Measurements from ENCODE around the gene UBE2K.
"Not testable (repeated sequence)": the region's sequence is repeated elsewhere in the genome, so short reads cannot be mapped to it uniquely, and the experiment has no call there.

UBE2K gene

GRCh38 chr4:39785083-39785482, 87.1 kb downstream of the UBE2K start:
- no peak overlapping the region for H3K4me3 Mint-ChIP-seq
- no peaks in the 10 kb centered on the region for H3K27me3 Mint-ChIP-seq
- no peak overlapping the region for H3K27ac Mint-ChIP-seq
- peaks cover 4% of the 10 kb centered on the region for H3K36me3 Mint-ChIP-seq
- H3K9me3 Mint-ChIP-seq (ENCODE audit: low read depth) = no peaks in the 10 kb centered on the region
- H3K4me1 Mint-ChIP-seq (ENCODE audit: low read depth) = no peaks in the 10 kb centered on the region

DNA sequence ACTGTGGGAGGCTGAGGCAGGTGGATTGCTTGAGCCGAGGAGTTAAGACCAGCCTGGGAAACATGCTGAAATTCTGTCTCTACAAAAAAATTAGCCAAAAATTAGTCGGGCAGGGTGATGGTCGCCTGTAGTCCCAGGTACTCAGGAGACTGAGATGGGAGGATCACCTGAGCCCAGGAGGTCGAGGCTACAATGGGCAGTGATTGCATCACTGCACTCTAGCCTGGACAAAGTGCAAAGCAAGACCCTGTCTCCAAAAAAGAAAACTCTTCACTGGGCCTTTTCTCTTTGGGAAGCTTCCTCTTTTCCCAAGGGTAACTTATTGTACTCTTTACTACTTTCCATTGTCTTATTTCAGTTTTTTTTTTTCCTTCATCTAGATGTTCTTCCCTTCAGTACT, 88.9 kb downstream of the UBE2K start:
- Mint-ChIP-seq H3K4me1 (ENCODE audit: low read depth) (no peaks in the 10 kb centered on the region), H3K4me3 (no peak overlapping the region), H3K9me3 (ENCODE audit: low read depth) (no peaks in the 10 kb centered on the region), H3K27ac (no peak overlapping the region), H3K36me3 (peaks cover 4% of the 10 kb centered on the region), H3K27me3 (no peaks in the 10 kb centered on the region)

- peaks cover 2% of the 10 kb centered on the region for H3K36me3 Mint-ChIP-seq
- no peak overlapping the region for H3K27ac Mint-ChIP-seq
Measured at GRCh38 chr4:39792128-39792527, 94.2 kb downstream of the UBE2K start.

GRCh38 chr4:39792529-39792928, 94.6 kb downstream of the UBE2K start:
- no peak overlapping the region for H3K27ac Mint-ChIP-seq
- no peaks in the 10 kb centered on the region for H3K27me3 Mint-ChIP-seq
- peaks cover 2% of the 10 kb centered on the region for H3K36me3 Mint-ChIP-seq
- no peaks in the 10 kb centered on the region for H3K4me1 Mint-ChIP-seq (ENCODE audit: low read depth)
- H3K9me3 Mint-ChIP-seq (ENCODE audit: low read depth) = no peaks in the 10 kb centered on the region
- H3K4me3 Mint-ChIP-seq = no peak overlapping the region

More at GRCh38 chr4:39792128-39792527, 94.2 kb downstream of the UBE2K start:
- H3K9me3 Mint-ChIP-seq (ENCODE audit: low read depth) = no peaks in the 10 kb centered on the region
- H3K27me3 Mint-ChIP-seq = no peaks in the 10 kb centered on the region
- H3K4me1 Mint-ChIP-seq (ENCODE audit: low read depth) = no peaks in the 10 kb centered on the region
- no peak overlapping the region for H3K4me3 Mint-ChIP-seq

GRCh38 chr4:39792976-39793375, 95.0 kb downstream of the UBE2K start:
- H3K4me3 Mint-ChIP-seq; H3K27ac Mint-ChIP-seq; H3K36me3 Mint-ChIP-seq; H3K4me1 Mint-ChIP-seq (ENCODE audit: low read depth); H3K9me3 Mint-ChIP-seq (ENCODE audit: low read depth); H3K27me3 Mint-ChIP-seq: not testable (repeated sequence)

DNA sequence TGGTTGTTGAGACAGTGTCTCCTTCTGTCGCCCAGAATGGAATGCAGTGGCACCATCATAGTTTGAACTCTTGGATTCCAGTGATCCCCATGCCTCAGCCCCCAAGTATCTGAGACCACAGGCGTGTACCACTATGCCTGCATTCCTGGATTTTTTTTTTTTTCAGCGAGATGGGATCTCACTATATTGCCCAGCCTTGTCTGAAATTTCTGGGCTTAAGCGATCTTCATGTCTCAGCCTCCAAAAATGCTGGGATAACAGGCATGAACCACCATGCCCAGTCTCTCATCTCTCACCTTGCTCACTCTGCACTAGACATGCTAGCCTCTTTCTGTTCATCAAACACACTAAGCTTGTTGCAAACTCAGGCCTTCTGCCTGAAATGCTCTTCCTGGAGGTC, 104.1 kb downstream of the UBE2K start:
- Mint-ChIP-seq H3K4me3 (no peak overlapping the region), H3K4me1 (ENCODE audit: low read depth) (no peaks in the 10 kb centered on the region), H3K27me3 (no peaks in the 10 kb centered on the region), H3K27ac (no peak overlapping the region), H3K9me3 (ENCODE audit: low read depth) (no peaks in the 10 kb centered on the region), H3K36me3 (peaks cover 4% of the 10 kb centered on the region)

DNA sequence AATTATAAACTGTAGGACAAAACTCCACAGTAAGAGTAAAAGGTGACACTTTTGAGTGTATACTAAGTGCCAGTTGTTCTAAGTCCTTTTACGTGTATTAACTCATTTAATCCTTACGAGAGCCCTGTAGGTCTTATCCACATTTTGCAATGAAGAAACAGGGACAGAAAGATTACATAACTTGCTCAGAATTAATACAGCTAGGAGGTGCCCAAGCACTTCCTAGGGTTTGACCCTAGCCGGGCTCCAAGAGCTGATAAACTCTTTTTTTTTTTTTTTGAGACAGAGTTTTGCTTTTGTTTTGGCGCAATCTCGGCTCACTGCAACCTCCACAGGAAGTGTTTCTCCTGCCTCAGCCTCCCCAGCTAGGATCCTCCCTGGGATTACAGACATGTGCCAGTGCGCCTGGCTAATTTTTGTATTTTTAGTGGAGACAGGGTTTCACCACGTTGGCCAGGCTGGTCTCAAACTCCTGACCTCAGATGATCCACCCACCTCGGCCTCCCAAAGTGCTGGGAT, 110.4 kb downstream of the UBE2K start:
- Mint-ChIP-seq H3K27ac (no peak overlapping the region), H3K27me3 (no peaks in the 10 kb centered on the region), H3K36me3 (peaks cover 2% of the 10 kb centered on the region), H3K9me3 (ENCODE audit: low read depth) (no peaks in the 10 kb centered on the region), H3K4me3 (no peak overlapping the region), H3K4me1 (ENCODE audit: low read depth) (peaks cover 2% of the 10 kb centered on the region)

DNA sequence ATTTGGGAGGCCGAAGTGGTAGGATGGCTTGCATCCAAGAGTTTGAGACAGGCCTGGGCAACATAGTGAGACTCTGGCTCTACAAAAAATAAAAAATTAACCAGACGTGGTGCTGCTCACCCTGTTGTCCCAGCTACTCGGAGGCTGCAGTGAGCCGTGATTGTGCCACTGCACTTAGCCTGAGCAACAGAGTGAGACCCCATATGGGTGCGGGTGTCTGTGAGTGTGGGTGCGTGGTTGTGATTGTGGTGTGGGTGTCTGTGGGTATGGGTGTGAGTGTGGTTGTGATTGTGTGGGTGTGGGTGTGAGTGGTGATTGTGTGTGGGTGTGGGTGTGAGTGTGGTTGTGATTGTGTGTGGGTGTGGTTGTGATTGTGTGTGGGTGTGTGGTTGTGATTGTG, 114.6 kb downstream of the UBE2K start:
- Mint-ChIP-seq H3K9me3 (ENCODE audit: low read depth) (no peaks in the 10 kb centered on the region), H3K27ac (peak overlapping the region; percentile 88), H3K4me1 (ENCODE audit: low read depth) (peaks cover 2% of the 10 kb centered on the region), H3K36me3 (peaks cover 2% of the 10 kb centered on the region), H3K4me3 (peak overlapping the region; percentile 67), H3K27me3 (no peaks in the 10 kb centered on the region)

GRCh38 chr4:39813033-39813432, 115.1 kb downstream of the UBE2K start:
- not testable (repeated sequence) for H3K27me3 Mint-ChIP-seq; H3K9me3 Mint-ChIP-seq (ENCODE audit: low read depth); H3K4me3 Mint-ChIP-seq; H3K4me1 Mint-ChIP-seq (ENCODE audit: low read depth); H3K36me3 Mint-ChIP-seq; H3K27ac Mint-ChIP-seq

GRCh38 chr4:39813761-39814160, 115.8 kb downstream of the UBE2K start:
- not testable (repeated sequence) for H3K36me3 Mint-ChIP-seq; H3K4me3 Mint-ChIP-seq; H3K27me3 Mint-ChIP-seq; H3K9me3 Mint-ChIP-seq (ENCODE audit: low read depth); H3K4me1 Mint-ChIP-seq (ENCODE audit: low read depth)
- H3K27ac Mint-ChIP-seq = peak overlapping the region; percentile 34

DNA sequence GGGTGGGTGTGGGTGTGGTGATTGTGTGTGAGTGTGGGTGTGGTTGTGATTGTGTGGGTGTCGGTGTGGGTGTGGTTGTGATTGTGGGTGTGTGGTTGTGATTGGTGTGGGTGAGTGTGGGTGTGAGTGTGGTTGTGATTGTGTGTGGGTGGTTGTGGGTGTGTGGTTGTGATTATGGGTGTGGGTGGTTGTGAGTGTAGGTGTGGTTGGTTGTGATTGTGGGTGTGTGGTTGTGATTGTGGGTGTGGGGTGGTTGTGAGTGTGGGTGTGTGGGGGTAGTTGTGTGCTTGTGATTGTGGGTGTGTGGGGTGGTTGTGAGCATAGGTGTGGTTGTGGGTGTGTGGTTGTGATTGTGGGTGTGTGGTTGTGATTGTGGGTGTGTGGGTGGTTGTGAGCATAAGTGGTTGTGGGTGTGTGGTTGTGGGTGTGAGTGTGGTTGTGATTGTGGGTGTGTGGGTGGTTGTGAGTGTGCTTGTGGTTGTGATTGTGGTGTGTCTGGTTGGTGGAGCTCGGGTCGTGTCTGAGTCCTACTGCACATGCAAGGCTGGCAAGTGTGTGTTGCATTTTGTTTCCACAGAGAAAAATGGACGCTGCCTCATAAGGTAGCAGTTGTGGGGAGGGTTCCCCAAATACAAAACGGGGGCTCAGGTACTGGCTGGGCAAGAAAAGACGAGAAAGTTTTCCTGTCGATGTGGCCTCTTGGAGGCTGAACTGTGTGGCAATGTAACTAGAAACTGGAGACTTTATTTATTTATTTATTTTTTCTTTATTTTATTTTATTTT, 116.7 kb downstream of the UBE2K start:
- no peak overlapping the region for H3K4me3 Mint-ChIP-seq
- peaks cover 2% of the 10 kb centered on the region for H3K36me3 Mint-ChIP-seq
- H3K27me3 Mint-ChIP-seq = no peaks in the 10 kb centered on the region

DNA sequence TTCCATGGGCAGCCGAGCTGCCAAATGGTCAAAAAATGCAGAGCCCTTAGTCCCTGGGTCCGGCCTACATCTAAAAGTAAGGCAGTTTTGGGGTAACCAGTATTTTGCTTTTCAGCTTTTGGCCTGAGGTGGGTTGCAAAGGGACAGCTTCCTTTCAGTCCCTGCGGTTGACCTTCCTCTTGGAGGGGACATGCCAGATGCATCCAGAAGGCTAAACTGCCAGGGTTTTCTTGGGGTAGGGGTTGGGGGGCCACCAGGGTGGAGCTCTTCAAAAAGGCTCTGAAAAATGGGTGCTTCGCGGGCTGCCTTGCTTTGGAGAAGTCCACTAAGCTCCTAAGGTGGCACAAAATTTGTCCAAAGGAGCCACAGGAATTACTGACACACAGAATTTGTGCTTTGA, 120.7 kb downstream of the UBE2K start:
- Mint-ChIP-seq H3K4me1 (ENCODE audit: low read depth) (no peaks in the 10 kb centered on the region), H3K4me3 (no peak overlapping the region), H3K9me3 (ENCODE audit: low read depth) (no peaks in the 10 kb centered on the region), H3K27me3 (no peaks in the 10 kb centered on the region), H3K27ac (no peak overlapping the region), H3K36me3 (no peaks in the 10 kb centered on the region)

More for the DNA sequence above, 116.7 kb downstream of the UBE2K start:
- H3K9me3 Mint-ChIP-seq (ENCODE audit: low read depth) = no peaks in the 10 kb centered on the region
- H3K4me1 Mint-ChIP-seq (ENCODE audit: low read depth) = peaks cover 2% of the 10 kb centered on the region
- peak overlapping the region; percentile 28 for H3K27ac Mint-ChIP-seq

GRCh38 chr4:39820186-39820585, 122.2 kb downstream of the UBE2K start:
- Mint-ChIP-seq H3K9me3 (ENCODE audit: low read depth) (no peaks in the 10 kb centered on the region), H3K36me3 (peaks cover 5% of the 10 kb centered on the region), H3K27ac (peak overlapping the region; percentile 37), H3K4me3 (no peak overlapping the region), H3K4me1 (ENCODE audit: low read depth) (no peaks in the 10 kb centered on the region), H3K27me3 (no peaks in the 10 kb centered on the region)

GRCh38 chr4:39821951-39822350, 124.0 kb downstream of the UBE2K start:
- Mint-ChIP-seq H3K9me3 (ENCODE audit: low read depth) (no peaks in the 10 kb centered on the region), H3K4me3 (no peak overlapping the region), H3K4me1 (ENCODE audit: low read depth) (no peaks in the 10 kb centered on the region), H3K27ac (no peak overlapping the region), H3K27me3 (no peaks in the 10 kb centered on the region), H3K36me3 (peaks cover 5% of the 10 kb centered on the region)

DNA sequence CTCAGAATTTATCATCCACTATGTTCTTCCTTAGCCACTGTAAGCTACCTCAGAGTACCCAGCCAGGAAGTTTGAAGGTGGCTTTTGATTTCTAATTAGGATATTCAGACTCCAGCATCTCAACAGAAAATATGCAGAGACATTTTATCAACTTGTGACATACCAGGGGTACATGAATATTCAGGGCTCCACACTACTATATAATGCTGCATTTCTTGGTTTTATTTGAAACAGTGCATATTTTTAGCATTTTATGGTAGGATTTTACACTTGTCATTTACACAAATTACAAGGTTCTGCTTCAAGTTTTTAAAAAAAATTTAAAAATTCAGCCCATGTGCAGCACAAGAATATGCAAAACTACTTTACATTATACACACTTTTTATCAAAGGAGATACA, 124.7 kb downstream of the UBE2K start:
- H3K9me3 Mint-ChIP-seq (ENCODE audit: low read depth) = no peaks in the 10 kb centered on the region
- peaks cover 5% of the 10 kb centered on the region for H3K36me3 Mint-ChIP-seq
- no peak overlapping the region for H3K27ac Mint-ChIP-seq
- H3K4me1 Mint-ChIP-seq (ENCODE audit: low read depth) = no peaks in the 10 kb centered on the region
- H3K27me3 Mint-ChIP-seq = no peaks in the 10 kb centered on the region
- H3K4me3 Mint-ChIP-seq = no peak overlapping the region

GRCh38 chr4:39823191-39823590, 125.3 kb downstream of the UBE2K start:
- Mint-ChIP-seq H3K9me3 (ENCODE audit: low read depth) (no peaks in the 10 kb centered on the region), H3K4me3 (no peak overlapping the region), H3K4me1 (ENCODE audit: low read depth) (no peaks in the 10 kb centered on the region), H3K27me3 (no peaks in the 10 kb centered on the region), H3K27ac (peak overlapping the region; percentile 61), H3K36me3 (peaks cover 5% of the 10 kb centered on the region)

Data from activated naive CD8-positive, alpha-beta T cell (primary cell).